RCC 7860 (cell line): ENCODE data around the gene SMAD6.
"Not testable (repeated sequence)": the region's sequence is repeated elsewhere in the genome, so short reads cannot be mapped to it uniquely, and the experiment has no call there.

Experiments
- DNase-seq: peaks from one replicate; pipeline ENCODE4 v3.0.0-alpha.2; 2015; ENCODE audit warnings: low spot score
- FAIRE-seq: peaks from 2 replicates; lab custom pipeline; 2012; peaks lifted over from hg19 to GRCh38; lab: Jason Lieb, UNC

Gene SMAD6

DNA sequence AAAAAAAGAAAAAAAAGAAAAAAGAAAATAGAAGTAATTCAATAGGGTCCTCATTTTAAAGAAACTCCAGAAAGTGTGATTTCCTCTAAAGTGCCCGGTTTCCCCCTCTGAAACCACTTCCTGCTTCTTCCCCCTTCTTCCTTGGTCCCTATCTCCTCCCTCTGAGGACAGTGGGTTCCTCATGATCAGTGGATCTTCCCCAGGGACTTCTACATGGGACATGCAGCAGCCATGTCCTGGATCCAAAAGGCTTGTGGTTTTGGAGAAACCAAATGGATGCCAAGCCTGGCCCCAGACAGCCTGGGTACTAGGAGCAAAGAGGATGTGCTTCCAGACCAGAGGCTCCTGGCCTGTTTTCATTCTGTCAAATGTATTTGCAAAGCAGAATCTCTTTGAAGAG is 26.6 kb upstream of the SMAD6 start:
- DNase-seq (no peak), FAIRE-seq (no peak)

DNA sequence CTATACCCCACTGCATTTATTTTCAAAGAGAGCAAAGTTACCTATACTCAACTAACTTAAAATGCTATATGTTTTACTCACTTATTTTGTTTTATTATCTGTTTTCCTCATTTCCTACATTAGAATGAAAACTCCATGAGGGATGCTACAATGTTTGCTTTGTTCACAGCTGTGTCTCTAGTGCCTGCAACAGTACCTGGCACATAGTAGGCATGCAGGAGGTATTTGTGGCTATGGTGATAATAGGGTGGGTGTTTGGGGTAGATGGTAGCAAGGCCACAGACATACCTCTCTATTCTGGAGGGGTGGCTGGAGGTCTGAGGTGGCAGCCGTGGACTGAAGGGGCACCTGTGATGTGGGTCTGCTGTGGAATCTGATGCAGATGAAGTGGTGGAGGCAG is 24.7 kb upstream of the SMAD6 start:
- FAIRE-seq = no peak
- DNase-seq = no peak

DNA sequence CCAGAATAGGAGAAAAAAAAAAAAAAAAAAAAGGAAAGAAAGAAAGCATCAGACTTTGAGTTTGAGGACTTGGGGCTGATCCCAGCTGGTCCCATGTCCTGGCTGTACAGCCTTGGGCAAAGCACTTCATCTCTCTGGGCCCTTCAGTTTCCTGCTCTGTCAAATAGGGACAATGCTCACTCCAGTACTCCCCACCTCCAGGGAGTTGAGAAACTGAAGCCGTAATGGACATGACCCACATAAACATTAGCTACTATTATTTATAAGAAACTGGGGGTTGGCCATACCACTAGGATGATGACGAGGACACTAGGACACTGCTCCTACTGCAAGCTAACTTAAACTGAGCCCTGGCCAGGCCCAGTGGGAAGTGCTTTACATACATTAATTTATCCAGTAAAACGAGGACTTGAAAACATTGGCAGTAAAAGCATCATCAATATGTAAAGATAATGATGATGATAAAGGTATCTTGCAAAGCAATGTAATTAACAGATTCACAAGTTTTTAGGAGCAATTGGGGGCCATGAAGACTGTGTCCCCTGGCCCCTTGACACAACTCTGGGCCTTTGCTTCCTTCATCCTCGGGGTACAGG is 22.9 kb upstream of the SMAD6 start:
- FAIRE-seq = no peak
- no peak for DNase-seq

DNA sequence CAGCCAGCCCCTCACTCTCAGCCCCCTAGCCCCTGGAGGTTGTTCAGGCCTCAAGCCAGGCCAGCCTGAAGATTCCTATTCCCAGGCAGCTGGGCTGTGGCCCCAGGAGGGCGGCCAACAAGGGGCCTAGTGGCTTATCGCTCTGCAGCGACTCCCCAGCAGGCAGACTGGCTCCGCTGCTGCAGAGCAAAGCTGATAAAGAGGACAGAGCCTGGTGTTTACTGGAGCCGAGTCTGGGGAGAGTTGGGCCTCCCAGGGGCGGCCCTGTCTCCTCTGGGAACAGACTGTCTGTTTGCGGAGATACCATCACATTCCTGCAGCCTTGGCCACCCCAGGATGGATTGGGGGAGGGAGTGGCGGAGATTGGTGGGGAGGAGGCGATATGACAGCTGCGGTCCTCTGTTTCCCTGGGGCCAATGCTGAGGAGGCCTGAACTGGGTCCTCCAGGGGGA is 22.4 kb upstream of the SMAD6 start:
- FAIRE-seq = no peak
- DNase-seq = no peak

DNA sequence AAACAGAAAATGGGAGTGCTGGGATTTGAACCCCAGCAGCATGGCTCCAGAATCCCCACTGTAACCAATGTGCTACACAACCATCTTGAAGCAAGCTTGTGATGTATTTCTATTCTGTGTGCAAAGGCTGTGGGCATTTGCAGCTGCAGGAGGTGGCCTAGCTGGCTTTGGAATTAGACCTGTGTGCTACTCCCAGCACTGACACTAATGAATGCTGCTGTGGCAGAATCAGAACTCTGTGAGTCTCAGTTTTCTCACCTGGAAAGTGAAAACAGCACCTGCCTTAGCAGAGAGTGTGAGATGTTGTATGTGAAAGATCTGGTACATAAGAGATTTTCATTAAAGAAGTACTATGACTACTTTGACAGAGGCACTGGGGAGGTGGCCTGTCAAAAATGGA is 21.5 kb upstream of the SMAD6 start:
- no peak for FAIRE-seq
- DNase-seq = no peak

DNA sequence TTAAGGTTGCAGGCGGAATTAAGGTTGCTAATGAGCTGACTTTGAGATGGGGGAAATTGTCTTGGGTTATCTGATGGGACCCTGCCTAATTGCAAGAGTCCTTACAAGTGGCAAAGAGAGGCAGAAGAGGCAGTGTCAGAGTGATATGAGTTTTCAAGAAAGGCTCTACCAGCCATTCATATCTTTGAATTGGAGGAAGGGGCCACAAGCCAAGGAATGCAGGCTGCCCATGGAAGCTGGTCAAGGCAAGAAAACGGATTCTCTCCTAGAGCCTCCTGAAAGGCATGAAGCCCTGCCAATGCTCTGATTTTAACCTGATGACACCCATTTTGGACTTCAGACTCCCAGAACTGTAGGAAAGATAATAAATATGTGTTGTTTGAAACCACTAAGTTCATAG is 20.6 kb upstream of the SMAD6 start:
- FAIRE-seq = no peak
- no peak for DNase-seq

DNA sequence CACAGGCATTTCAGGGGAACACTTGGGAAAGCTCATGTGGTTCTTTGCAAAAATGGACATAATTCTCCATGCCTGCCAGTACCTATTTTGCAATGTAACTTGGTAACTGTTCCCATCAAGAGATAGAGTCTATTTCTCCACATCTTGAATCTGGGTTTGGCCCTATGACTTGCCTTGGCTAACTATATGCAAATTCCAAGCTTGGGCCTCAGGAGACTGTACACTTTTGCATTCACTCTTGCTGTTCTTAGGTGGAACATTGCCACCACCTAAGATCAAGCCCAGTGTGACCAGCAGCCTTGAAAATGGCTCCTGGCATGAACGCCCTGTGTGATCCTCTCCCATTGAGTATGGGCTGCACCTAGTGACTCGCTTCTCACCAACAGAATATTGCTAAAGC is 19.8 kb upstream of the SMAD6 start:
- FAIRE-seq = no peak
- DNase-seq = no peak

DNA sequence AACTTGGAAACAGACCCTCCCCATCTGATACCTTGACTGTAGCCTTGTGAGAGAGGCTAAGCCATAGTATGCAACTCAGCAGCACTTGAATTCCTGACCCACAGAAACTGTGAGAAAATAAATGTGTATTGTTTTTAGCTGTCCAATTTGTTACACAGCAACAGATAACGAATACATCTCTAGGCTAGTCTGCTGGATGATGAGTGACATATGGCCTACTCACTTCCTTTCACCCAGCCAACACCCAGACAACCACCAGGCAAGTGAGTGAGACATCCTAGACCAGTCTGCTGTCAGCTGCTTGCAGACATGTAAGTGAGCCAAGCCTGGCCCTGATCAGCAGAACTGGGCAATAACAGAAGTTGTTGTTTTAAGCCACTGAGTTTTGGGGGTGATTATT is 19.2 kb upstream of the SMAD6 start:
- DNase-seq = no peak
- no peak for FAIRE-seq

DNA sequence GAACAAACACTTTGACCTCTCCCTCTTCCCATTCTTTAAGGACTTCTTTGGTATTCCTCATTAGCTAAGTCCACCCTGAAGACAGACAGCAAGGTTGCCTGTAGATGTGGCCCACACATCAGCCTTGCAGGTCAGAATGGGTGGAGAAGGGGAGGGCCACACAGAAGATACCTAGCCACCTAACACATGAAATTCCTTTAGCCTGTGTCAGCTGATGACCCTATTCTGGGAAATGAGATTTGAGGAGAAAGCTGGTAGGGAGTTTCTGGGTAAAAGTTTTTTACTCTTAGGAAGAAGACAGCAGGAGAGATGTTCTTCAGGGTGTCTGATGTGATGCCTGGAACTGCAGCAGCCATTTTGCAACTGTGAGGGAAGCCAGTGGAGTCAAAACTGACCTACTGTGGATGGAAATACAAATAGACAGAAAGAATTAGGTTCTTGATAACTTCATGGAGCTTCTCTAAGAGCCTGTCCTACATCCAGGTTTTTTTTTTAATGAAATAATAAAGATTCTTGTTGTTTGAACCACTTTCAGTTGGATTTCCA is 17.8 kb upstream of the SMAD6 start:
- no peak for FAIRE-seq

DNA sequence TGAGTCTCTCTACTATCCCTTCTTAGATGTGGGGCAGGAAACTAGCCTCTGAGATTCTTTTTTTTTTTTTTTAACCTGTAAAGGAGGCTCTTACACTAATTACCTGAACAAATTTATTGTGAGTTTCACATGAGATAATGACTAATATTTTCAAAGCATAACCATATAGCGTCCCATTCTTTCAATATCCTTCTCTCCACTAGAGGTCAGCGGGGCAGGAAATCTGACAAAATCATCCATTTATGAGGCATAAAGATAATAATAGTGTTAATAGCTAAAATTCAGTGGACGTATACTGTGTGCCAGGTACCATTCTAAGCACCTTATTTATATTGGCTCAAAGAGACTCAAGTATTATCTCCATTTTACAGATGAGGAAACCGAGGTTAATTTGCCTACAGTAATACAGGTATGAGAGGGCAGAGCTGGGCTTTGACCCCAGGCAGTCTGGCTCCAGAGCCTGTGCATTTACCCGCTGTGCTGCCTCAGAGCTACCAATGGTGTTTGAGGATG is 16.3 kb upstream of the SMAD6 start:
- no peak for DNase-seq

More for the DNA sequence above, 17.8 kb upstream of the SMAD6 start:
- DNase-seq = no peak

DNA sequence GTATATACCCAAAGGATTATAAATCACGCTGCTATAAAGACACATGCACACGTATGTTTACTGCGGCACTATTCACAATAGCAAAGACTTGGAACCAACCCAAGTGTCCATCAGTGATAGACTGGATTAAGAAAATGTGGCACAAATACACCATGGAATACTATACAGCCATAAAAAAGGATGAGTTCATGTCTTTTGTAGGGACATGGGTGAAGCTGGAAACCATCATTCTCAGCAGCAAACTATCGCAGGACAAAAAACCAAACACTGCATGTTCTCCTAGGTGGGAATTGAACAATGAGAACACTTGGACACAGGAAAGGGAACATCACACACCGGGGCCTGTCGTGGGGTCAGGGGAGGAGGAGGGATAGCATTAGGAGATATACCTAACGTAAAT is 11.1 kb upstream of the SMAD6 start:
- DNase-seq, FAIRE-seq: not testable (repeated sequence)

More for the DNA sequence above, 16.3 kb upstream of the SMAD6 start:
- no peak for FAIRE-seq

DNA sequence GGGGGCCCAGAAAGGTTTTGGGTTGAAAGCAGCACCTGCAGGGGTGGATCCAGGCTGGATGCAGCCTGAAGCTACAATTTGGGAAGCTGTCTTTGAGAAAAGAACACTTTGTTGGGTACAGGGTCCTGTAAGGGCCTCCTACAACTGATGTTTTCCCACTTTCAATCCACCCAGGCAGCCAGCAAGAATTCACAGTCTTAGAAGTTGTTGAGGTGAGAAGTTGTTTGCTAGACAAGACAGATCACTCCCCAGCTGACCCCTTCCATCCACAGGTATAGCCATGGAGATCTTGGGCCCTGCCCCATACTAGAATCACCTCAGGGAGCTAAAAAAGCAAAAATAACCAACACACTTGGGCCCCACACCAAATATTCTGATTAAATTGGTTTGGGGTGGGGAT is 10.3 kb upstream of the SMAD6 start:
- no peak for FAIRE-seq
- DNase-seq = no peak

DNA sequence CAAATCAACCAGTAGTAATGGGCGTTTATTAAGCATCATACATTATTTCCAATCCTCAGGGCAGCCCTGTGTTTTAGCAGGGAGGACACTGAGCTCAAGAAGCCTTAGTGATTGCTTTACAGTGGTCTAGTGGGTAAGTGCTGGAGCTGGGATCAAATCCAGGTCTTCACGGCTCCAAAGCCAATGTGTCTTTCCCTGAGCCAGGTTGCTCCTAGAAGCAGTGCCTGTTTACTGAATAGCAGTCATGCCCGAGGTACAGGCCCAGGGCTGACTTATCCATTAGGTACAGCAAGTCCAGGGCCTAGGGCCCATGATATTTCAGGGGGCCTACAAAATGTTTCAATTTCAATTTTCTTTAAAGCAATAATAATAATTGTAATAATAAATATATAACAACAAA is 9.6 kb upstream of the SMAD6 start:
- DNase-seq (no peak), FAIRE-seq (no peak)

DNA sequence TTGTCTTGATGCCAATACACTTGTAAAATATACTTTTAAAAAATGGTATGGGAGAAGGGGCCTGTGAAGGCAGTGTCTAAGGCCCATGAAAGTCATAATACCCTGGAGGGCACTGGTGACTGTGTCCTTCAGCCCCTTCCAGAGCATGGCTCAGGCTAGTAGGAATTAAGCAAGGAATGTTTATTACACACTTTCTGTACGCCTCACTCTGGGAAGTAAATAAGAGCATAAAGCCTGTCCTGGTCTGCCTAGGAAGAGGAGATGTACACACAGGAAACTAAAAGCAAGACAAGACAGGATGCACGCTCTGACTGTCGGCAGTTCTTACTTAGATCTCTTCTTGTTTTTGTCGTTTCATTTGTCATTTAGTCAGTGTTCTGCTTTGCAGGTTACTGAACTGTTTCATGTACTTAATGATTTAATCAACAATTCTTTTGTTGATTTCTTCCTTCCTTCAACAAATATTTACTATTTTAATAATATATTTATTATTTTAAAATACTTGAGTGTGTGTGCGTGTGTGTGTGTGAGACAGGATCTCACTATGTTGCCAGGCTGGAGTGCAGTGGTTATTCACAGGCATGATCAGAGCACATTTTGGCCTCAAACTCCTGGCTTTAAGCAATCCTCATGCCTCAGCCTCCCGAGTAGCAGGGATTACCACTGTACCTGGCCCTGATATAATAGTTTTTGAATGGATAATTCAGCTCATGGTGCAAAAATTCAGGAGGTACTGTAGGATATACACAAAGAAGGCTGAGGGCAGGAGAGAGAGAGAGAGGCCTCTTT is 9.0 kb upstream of the SMAD6 start:
- DNase-seq = no peak
- FAIRE-seq = no peak

DNA sequence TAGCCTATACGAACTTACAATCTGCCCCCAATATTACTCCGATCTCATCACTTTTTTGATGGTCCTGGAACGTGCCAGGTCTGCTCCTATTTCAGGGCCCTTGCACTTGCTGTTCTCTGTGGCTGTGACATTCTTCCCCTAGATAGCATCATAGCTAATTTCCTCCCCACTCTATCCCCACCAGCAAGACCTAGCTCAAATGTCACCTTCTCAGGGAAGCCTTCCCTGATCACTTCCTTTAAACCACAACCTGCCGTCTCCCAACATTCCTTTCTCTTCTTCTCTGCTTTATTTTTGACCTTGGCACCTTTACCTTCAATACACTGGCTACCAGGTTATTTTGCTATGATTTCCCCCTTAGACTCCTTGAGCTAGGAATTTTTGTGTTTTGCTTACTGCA is 5.3 kb upstream of the SMAD6 start:
- no peak for FAIRE-seq
- no peak for DNase-seq

DNA sequence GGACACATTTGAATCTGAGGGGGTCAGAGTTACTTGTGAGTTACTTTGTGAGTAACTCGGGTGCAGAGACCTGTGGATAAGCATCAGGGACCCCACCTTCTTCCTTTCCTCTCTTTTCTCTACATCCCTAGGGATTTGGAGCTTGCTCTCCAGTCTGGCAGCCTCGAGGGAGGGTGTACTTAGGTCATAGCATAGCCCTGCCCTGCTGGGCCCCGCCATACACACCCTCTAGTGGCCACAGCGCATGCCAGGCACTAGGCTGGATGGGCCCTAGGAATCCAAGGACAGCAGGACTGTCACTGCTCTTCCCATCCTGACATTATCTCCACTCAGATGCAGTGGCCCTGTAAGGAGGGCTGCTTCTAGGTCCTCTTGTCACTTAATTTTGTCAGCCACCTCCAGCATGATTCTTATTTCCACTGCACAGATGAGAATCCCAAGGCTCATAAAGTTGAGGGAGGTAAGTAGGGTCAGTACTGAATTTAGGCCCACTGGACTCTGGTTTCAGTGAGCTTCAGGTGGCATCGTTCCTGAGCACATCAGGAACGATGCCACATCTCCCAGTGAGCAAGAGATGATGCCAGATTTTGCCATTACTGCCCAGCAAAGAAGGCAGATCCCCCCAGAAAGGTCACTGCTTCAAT is 3.6 kb upstream of the SMAD6 start:
- peak; percentile 57 for DNase-seq
- no peak for FAIRE-seq

DNA sequence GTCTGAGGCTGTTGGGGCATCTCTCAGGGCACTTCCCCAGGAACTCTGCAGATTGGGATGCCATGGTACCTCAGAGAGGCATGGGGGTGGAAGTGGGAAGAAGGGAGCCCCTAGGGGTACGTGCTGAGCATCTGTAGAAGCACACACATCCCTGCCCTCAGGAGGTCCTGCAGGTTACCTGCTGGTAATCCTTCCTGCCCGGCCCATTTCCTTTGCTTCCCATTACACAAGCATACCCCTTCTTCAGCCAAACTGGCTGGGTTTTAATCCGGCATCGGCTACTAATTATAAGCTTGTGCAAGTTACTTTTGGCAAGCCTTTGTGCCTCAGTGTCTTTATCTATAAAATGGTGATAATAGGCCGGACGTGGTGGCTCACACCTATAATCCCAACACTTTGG is 3.1 kb upstream of the SMAD6 start:
- no peak for FAIRE-seq
- no peak for DNase-seq

DNA sequence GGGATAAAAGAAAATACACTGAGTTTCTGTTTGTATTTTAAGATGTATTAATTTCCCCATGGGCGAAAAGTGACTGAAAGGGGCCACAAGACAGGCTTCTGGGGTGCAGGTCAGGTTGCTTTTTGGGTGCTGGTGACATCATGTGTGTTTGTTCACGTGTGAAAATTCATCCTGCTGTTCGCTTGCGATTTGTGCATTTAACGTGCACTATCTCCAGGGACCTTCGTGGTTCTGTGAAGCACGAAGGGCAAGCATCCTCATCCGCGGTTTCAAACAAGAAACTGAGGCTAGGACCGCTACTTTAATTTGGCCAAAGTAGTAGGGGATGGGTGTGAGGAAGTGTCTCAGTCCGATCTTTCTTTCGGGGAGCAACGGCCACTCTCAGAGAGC is 1.6 kb upstream of the SMAD6 start:
- DNase-seq (no peak), FAIRE-seq (no peak)

DNA sequence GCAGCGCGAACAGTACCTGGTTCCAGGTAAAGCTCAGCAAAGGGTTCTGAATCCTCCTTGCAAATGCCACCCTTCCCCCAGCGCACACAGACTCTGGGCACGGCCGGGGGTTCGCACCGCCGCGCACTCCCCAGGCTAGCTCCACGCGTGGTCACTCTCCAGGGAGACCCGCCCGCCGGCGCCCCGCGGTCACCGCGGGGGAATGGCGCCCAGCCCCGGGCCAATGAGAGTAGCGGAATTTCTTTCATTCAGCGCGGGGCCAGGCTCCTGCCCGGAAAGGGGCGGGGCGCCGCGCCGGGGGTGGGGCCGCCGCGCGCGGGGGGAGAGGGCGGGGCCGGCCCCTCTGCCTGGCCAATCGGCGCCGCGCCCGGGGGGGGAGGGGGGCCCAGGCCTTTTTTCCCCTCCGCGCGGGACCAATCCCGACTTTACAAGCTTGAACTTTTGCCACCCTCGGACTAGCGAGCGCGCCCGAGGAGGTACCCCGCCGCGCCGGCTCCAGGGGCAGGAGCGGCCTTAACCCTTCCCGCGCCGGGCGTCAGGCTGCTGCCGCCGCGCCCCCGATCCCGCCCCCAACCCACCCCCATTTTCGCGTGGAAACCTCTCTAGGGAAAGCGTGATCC is 1.1 kb upstream of the SMAD6 start:
- FAIRE-seq (no peak), DNase-seq (peak; percentile 86)

DNA sequence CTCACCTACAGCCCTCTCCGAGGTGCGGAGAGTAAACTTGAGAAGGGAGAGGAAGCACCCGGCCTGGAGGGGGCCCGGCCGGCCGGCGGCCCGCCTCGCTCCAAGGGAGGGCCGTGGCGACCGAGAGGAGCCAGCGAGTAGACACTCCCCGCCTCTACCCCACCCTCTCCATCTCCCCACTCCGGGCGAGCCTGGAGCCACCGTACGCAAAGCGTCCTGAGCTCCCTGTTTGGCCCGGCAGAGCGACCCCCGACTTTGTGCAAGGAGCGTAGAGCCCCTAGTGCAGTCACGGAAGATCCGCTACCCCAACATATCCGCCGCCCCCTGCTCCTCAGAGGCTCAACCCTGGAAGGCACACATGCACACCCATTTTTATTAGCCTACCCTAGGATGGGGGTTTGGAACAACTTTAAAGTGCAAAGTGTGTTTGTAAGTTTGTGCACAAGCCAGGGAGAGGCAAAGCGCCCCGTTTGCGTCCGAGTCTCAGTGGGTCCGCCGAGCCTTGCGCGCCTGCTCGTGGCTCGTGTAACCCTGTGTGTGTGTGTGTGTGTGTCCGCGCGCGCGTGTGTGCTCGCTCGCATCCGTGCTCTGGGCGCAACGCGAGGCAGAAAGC is 508 bp upstream of the SMAD6 start:
- FAIRE-seq = no peak
- DNase-seq = peak; percentile 33
